ENCODE measurements around the gene JAG2.

DNA sequence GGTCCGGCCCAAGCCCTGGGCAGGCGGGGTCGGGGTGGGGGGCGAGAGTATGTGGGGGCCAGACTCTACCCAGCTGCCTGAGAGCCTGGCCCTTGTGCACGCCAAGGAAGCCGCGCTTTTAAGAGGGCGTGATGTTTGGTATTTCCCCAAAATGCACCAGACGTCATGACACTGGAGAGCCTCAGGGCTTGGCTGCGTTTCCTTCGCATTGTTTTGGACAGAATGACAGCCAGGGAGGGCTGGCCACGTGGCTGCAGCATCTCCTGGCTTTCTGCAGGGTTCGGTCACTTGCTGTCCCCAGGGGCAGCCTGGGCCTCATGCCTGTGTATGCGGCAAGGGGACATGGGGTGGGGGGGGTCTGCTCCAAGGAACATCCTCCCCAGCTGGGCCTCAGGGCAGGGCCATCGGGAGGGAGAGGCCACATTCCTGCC lies 28.6 kb upstream of the JAG2 start:
- TF ChIP-seq ZNF48 (tag by site-specific recombination; IDR thresholded peaks at IDR 0.05) (no peak), GLI4 (tag by site-specific recombination; IDR thresholded peaks at IDR 0.05) (no peak), YY1 (tag by site-specific recombination; IDR thresholded peaks at IDR 0.05) (no peak), PBX3 (CRISPR knock-in tag; IDR thresholded peaks at IDR 0.05) (no peak), ZNF830 (tag by site-specific recombination; IDR thresholded peaks at IDR 0.05; ENCODE audit: low read depth) (no peak), ZSCAN30 (tag by site-specific recombination; IDR thresholded peaks at IDR 0.05) (no peak), ZNF621 (tag by site-specific recombination; IDR thresholded peaks at IDR 0.05) (no peak), ZBTB21 (tag by site-specific recombination; IDR thresholded peaks at IDR 0.05) (no peak), HOXA7 (CRISPR knock-in tag; IDR thresholded peaks at IDR 0.05; ENCODE audit: borderline replicate concordance) (no peak), REST (tag by site-specific recombination; IDR thresholded peaks at IDR 0.05) (no peak), ZNF777 (tag by site-specific recombination; IDR thresholded peaks at IDR 0.05; ENCODE audit: borderline replicate concordance) (no peak), ZNF24 (tag by site-specific recombination; IDR thresholded peaks at IDR 0.05) (no peak)
- TF ChIP-seq, protein P1, sequence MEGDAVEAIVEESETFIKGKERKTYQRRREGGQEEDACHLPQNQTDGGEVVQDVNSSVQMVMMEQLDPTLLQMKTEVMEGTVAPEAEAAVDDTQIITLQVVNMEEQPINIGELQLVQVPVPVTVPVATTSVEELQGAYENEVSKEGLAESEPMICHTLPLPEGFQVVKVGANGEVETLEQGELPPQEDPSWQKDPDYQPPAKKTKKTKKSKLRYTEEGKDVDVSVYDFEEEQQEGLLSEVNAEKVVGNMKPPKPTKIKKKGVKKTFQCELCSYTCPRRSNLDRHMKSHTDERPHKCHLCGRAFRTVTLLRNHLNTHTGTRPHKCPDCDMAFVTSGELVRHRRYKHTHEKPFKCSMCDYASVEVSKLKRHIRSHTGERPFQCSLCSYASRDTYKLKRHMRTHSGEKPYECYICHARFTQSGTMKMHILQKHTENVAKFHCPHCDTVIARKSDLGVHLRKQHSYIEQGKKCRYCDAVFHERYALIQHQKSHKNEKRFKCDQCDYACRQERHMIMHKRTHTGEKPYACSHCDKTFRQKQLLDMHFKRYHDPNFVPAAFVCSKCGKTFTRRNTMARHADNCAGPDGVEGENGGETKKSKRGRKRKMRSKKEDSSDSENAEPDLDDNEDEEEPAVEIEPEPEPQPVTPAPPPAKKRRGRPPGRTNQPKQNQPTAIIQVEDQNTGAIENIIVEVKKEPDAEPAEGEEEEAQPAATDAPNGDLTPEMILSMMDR (tag by site-specific recombination; IDR thresholded peaks at IDR 0.05) = no peak
- TF ChIP-seq, protein P2, sequence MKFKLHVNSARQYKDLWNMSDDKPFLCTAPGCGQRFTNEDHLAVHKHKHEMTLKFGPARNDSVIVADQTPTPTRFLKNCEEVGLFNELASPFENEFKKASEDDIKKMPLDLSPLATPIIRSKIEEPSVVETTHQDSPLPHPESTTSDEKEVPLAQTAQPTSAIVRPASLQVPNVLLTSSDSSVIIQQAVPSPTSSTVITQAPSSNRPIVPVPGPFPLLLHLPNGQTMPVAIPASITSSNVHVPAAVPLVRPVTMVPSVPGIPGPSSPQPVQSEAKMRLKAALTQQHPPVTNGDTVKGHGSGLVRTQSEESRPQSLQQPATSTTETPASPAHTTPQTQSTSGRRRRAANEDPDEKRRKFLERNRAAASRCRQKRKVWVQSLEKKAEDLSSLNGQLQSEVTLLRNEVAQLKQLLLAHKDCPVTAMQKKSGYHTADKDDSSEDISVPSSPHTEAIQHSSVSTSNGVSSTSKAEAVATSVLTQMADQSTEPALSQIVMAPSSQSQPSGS (tag by site-specific recombination; IDR thresholded peaks at IDR 0.05; ENCODE audit: low read depth) = no peak
